Ascending aorta (tissue), 2 donors: ENCODE data around the gene RIPK3. TPM values are rescaled to one million over a fixed set of nuclear protein-coding genes. Genes with fewer than 3 reads are reported as not detected.

Experiments
- DNase-seq, 2 donors: peaks; one replicate each; pipeline ENCODE4 v3.0.0-alpha.2; 2019; ENCODE audit warnings: low spot score in 2 of 2
- H3K27ac ChIP-seq, 2 donors: fragments of 200-600 bp; sonication (generic); one replicate each; pipeline ENCODE4 v1.5.1; 2016 to 2017; ENCODE audit warnings: mild to moderate bottlenecking in 1 of 2
- H3K27me3 ChIP-seq: fragments of 200-600 bp; sonication (generic); one replicate; pipeline ENCODE4 v1.5.1; 2017
- H3K36me3 ChIP-seq, 2 donors: fragments of 200-600 bp; sonication (generic); one replicate each; pipeline ENCODE4 v1.5.1; 2016
- H3K4me1 ChIP-seq, 2 donors: fragments of 200-600 bp; sonication (generic); one replicate each; pipeline ENCODE4 v1.5.1; 2016 to 2017; ENCODE audit warnings: mild to moderate bottlenecking in 1 of 2
- H3K4me3 ChIP-seq, 2 donors: fragments of 200-600 bp; sonication (generic); one replicate each; pipeline ENCODE4 v1.5.1; 2016 to 2017; ENCODE audit warnings: mild to moderate bottlenecking in 1 of 2
- H3K9me3 ChIP-seq, 2 donors: fragments of 200-600 bp; sonication (generic); one replicate each; pipeline ENCODE4 v1.5.1; 2016
- CTCF ChIP-seq, 3 experiments: fragments of 200-600 bp in 2 of 3; fragments of 450-650 bp in 1 of 3; sonication (generic) in 2 of 3; IDR thresholded peaks; one replicate each; pipeline ENCODE4 v1.5.1; 2016 to 2019; ENCODE audit warnings: antibody characterized with exemption in 3 of 3, mild to moderate bottlenecking in 1 of 3, moderate library complexity in 1 of 3
- intact Hi-C: fragments of 100-400 bp; cut with DNase I; formaldehyde crosslinking; loops from one replicate; pipeline ENCODE4 v1.15.1; 2023
- total RNA-seq: library from RNA; depleted of rRNA; stranded (reverse); fragments of >200 nt; gene quantifications from one replicate; pipeline ENCODE4 v1.1.0, GENCODE V29; 2016

Gene RIPK3
- total RNA-seq, 1 donor from 2014 or later, result 2.3 TPM

DNA sequence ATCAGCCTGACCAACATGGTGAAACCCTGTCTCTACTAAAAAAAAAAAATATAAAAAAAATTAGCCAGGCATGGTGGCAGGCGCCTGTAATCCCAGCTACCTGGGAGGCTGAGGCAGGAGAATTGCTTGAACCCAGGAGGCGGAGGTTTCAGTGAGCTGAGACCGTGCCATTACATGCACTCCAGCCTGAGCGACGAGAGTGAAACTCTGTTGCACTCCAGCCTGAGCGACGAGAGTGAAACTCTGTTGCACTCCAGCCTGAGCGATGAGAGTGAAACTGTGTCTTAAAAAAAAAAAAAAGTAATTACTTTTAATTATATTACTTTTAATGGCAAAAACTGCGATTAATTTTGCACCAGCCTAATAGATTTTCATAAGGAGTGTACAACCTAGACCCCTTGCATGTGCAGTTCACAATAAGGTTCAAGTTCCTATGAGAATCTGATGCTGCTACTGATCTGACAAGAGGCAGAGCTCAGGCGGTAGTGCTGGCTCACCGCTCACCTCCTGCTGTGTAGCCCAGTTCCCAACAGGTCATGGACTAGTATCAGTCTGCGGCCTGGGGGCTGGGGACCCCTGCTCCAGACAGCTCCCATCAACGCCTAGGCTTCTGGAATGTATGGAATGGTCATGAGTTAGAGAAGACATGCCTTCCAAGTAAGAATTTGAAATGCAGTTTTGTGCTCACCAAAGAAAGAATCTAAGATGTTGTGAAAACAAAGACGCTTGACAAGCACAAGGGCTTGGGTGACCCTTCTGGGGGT is 18.4 kb downstream of the RIPK3 start:
- DNase-seq, result no peak
- Histone ChIP-seq H3K4me1 (peaks cover 0 to 2% of the 10 kb centered on the region in 2 donors), H3K27me3 (peaks cover 2% of the 10 kb centered on the region), H3K36me3 (no peaks in the 10 kb centered on the region), H3K9me3 (no peaks in the 10 kb centered on the region), H3K27ac (no peak overlapping the region), H3K4me3 (no peak overlapping the region)
- no peak for TF ChIP-seq CTCF (IDR thresholded peaks at IDR 0.05)
- intact Hi-C loops, result no loop called here

GRCh38 chr14:24317141-24317928 is 22.5 kb downstream of the RIPK3 start:
- Histone ChIP-seq H3K27me3 (peaks cover 4% of the 10 kb centered on the region), H3K4me3 (no peak overlapping the region), H3K27ac (no peak overlapping the region), H3K36me3 (no peaks in the 10 kb centered on the region), H3K9me3 (no peaks in the 10 kb centered on the region), H3K4me1 (peaks cover 0 to 6% of the 10 kb centered on the region in 2 donors)
- DNase-seq, result no peak
- TF ChIP-seq CTCF (IDR thresholded peaks at IDR 0.05), result no peak
- intact Hi-C loops, result no loop called here

DNA sequence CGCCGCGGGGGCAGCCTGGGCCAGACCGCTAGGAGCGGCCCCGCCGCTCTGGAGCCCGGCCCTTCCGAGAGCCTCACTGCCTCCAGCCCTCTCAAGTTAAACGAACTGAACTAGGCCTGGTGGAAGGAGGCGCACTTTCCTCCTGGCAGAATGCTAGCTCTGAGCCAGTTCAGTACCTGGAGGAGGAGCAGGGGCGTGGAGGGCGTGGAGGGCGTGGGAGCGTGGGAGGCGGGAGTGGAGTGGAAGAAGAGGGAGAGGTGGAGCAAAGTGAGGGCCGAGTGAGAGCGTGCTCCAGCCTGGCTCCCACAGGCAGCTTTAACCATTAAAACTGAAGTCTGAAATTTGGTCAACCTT is 23.2 kb downstream of the RIPK3 start:
- Histone ChIP-seq H3K36me3 (no peaks in the 10 kb centered on the region), H3K27ac (no peak overlapping the region), H3K4me3 (no peak overlapping the region), H3K9me3 (no peaks in the 10 kb centered on the region), H3K27me3 (peaks cover 4% of the 10 kb centered on the region), H3K4me1 (peaks cover 0 to 6% of the 10 kb centered on the region in 2 donors)
- no peak for DNase-seq
- TF ChIP-seq CTCF (IDR thresholded peaks at IDR 0.05), result no peak
- intact Hi-C loops, result no loop called here

GRCh38 chr14:24315807-24316596 is 23.8 kb downstream of the RIPK3 start:
- TF ChIP-seq CTCF (IDR thresholded peaks at IDR 0.05), result peak; percentile 8 to 14 (median 9)
- Histone ChIP-seq H3K27me3 (peaks cover 4% of the 10 kb centered on the region), H3K9me3 (no peaks in the 10 kb centered on the region), H3K27ac (no peak overlapping the region), H3K4me1 (peaks cover 0 to 6% of the 10 kb centered on the region in 2 donors), H3K36me3 (no peaks in the 10 kb centered on the region), H3K4me3 (no peak overlapping the region)
- no peak for DNase-seq
- intact Hi-C loops, result no loop called here

DNA sequence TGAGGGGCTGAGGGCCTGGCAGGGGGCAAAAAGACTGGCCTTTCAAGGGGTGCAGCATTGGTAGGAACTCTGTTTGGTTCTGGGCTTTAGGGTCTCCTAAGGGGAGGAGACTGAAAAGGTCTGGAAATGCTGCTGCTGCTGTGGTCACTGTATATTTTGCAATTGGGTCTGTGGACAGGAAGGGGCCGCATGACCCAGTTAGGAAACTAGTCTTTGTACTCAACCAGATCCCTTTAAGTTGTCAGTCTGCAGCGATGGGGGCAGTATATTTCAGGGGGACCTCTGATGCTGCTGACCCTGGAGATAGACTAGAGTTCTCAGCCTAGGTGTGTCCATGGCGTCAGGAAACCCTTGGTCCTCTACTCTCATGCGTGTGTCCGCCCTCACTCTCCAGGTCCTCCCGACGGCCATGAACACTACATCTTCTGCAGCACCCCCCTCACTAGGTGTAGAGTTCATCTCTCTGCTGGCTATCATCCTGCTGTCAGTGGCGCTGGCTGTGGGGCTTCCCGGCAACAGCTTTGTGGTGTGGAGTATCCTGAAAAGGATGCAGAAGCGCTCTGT is 24.5 kb downstream of the RIPK3 start:
- no peak for DNase-seq
- intact Hi-C loops, result no loop called here
- Histone ChIP-seq H3K27me3 (peaks cover 4% of the 10 kb centered on the region), H3K4me3 (no peak overlapping the region), H3K9me3 (no peaks in the 10 kb centered on the region), H3K36me3 (no peaks in the 10 kb centered on the region), H3K27ac (no peak overlapping the region), H3K4me1 (peaks cover 4 to 10% of the 10 kb centered on the region in 2 donors)
- TF ChIP-seq CTCF (IDR thresholded peaks at IDR 0.05), result no peak
